ENCODE results near the gene TSEN34. TPM values are rescaled to one million over a fixed set of nuclear protein-coding genes. Genes with fewer than 3 reads are reported as not detected.

The TSEN34 gene
- total RNA-seq, 4 donors from 2014 or later: 40.9 to 48.9 (median 43.9) TPM

GRCh38 chr19:54147676-54148075 is 43.4 kb upstream of the TSEN34 start:
- intact Hi-C loops (cut with DNase I; ENCODE audit: low total_unique reads) (no loop called here), in situ Hi-C loops (cut with MboI; ENCODE audit: low sequenced_read_pairs in 4 of 4) (no loop called here)
- DNase-seq (no peak), ATAC-seq (no peak)
- no peaks in the 10 kb centered on the region for H3K9me3 ChIP-seq
- no peak overlapping the region for H3K4me3 ChIP-seq
- TF ChIP-seq CTCF (IDR thresholded peaks at IDR 0.05 in 4 of 5, conservative IDR thresholded peaks at IDR 0.05 in 1 of 5) (no peak), POLR2A (IDR thresholded peaks at IDR 0.05) (no peak)
- H3K36me3 ChIP-seq: peaks cover 3 to 100% of the 10 kb centered on the region in 2 donors
- H3K4me1 ChIP-seq: no peaks in the 10 kb centered on the region
- H3K27ac ChIP-seq: no peak overlapping the region
- no peaks in the 10 kb centered on the region for H3K27me3 ChIP-seq

GRCh38 chr19:54148158-54148557 is 43.0 kb upstream of the TSEN34 start:
- Histone ChIP-seq H3K4me1 (no peaks in the 10 kb centered on the region), H3K27ac (no peak overlapping the region), H3K36me3 (peaks cover 3 to 100% of the 10 kb centered on the region in 2 donors), H3K27me3 (no peaks in the 10 kb centered on the region), H3K4me3 (no peak overlapping the region), H3K9me3 (no peaks in the 10 kb centered on the region)
- intact Hi-C loops (cut with DNase I; ENCODE audit: low total_unique reads) (no loop called here), in situ Hi-C loops (cut with MboI; ENCODE audit: low sequenced_read_pairs in 4 of 4) (no loop called here)
- no peak for DNase-seq
- TF ChIP-seq CTCF (IDR thresholded peaks at IDR 0.05 in 4 of 5, conservative IDR thresholded peaks at IDR 0.05 in 1 of 5) (no peak), POLR2A (IDR thresholded peaks at IDR 0.05) (no peak)
- ATAC-seq: no peak

DNA sequence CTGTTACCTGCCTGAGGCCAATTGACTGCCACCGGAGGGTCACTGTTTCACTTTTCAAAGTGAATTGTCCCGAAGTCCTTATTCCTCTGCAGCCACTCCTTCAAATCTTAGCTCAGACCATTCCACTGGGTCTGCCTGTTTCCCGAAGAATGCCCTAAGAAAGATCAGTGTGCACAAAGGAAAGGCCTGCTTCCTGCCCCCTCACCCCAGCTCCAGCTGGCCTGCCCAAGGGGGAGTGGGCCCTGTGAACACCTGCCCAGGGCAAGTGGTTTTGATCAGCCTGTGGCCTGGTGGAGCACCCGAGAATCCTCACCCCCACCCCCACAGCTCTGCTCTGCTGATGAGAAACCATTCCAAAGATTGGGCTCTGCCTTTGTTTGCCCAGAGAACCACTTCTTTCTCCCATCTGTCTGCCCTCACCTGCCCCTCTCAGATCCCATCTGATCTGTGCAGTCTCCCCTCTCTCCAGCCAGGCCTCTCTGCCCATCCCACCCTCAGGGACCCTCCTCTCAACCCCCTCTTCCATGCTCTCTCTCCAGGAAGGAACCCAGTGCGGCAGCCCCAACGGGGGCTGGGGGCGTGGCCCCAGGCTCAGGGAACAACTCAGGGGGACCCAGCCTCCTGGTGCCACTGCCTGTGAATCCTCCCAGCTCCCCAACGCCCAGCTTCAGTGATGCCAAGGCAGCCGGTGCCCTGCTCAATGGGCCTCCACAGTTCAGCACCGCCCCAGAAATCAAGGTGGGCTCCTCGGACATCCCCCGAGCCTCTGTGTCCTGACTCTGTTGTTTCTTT is 41.9 kb upstream of the TSEN34 start:
- ATAC-seq: no peak
- no peak overlapping the region for H3K4me3 ChIP-seq
- in situ Hi-C loops (cut with MboI; ENCODE audit: low sequenced_read_pairs in 4 of 4): no loop called here
- H3K9me3 ChIP-seq: no peaks in the 10 kb centered on the region
- DNase-seq: no peak
- no peak overlapping the region for H3K27ac ChIP-seq
- H3K36me3 ChIP-seq: peaks cover 3 to 100% of the 10 kb centered on the region in 2 donors
- TF ChIP-seq POLR2A (IDR thresholded peaks at IDR 0.05) (no peak), CTCF (IDR thresholded peaks at IDR 0.05 in 4 of 5, conservative IDR thresholded peaks at IDR 0.05 in 1 of 5) (no peak)
- no peaks in the 10 kb centered on the region for H3K4me1 ChIP-seq
- intact Hi-C loops (cut with DNase I; ENCODE audit: low total_unique reads): no loop called here
- no peaks in the 10 kb centered on the region for H3K27me3 ChIP-seq

GRCh38 chr19:54151362-54152035 is 39.6 kb upstream of the TSEN34 start:
- in situ Hi-C loops (cut with MboI; ENCODE audit: low sequenced_read_pairs in 4 of 4): no loop called here
- TF ChIP-seq CTCF (IDR thresholded peaks at IDR 0.05 in 4 of 5, conservative IDR thresholded peaks at IDR 0.05 in 1 of 5) (no peak), POLR2A (IDR thresholded peaks at IDR 0.05) (no peak)
- Histone ChIP-seq H3K27ac (no peak overlapping the region), H3K9me3 (no peaks in the 10 kb centered on the region), H3K27me3 (no peaks in the 10 kb centered on the region), H3K4me1 (no peaks in the 10 kb centered on the region), H3K4me3 (no peak overlapping the region), H3K36me3 (peaks cover 0 to 100% of the 10 kb centered on the region in 2 donors)
- no peak for ATAC-seq
- no peak for DNase-seq
- intact Hi-C loops (cut with DNase I; ENCODE audit: low total_unique reads): no loop called here
